GM21723 (cell line): ENCODE measurements around the gene SPATA13.
"Not testable (repeated sequence)": the region's sequence is repeated elsewhere in the genome, so short reads cannot be mapped to it uniquely, and the experiment has no call there.

Source experiments
- ATAC-seq: cut with Tn5 transposase; IDR thresholded peaks from one replicate; pipeline ENCODE4 v1.9.1; 2021; ENCODE audit warnings: mild to moderate bottlenecking, moderate library complexity; ENCODE audit not compliant: unreplicated experiment

Gene SPATA13

DNA sequence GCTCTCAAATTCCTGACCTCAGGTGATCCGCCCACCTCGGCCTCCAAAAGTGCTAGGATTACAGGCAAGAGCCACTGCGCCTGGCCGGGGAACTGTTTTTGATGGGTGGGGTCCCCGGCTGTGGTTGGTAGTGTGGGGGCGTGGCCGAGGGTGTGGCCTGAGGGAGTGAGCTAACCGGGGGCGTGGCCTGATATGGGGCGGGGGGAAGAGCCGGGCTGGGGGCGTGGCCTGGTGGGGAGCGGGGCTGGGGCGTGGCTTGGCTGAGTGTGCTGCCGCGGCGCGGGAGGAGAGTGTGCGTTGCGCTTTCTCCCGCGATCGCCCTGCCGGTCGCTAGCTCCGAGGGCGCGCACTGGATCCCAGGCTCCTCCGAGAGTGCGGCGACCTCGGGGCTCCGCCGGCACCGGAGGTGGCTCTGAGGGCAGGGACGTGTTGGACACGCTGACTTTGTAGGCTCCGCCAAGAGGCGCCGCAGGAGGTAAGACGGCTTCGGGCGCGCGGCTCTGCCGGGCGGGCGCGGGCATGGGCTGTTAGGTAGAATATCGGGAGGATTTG, at the start of gene SPATA13:
Gene SPATA13 (plus strand): TSS at position 263 of the 552 bp plus-strand sequence. CDS start 62,210 bp downstream, outside the sequence.
- peak; percentile 86 for ATAC-seq

- ATAC-seq = no peak
These were observed 47.7 kb upstream of the SPATA13 start for GRCh38 chr13:24112791-24113190.

DNA sequence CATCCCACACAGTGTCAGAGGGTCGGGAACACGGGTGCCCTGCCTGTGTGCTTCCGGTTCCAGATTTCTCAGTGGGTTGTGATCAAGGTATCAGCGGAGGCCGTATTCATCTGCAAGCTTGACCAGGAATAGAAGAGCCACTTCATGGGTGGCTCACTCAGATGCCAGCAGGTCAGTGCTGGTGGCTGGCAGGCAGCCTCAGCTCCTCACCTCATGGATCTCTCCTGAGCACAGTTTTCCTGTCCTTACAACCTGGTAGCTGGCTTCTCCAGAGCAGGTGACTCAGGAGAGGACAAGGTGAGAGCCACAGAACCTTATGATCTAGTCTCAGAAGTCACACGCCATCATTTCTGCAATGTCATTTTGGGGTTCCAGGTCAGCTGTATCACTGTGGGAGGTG, 44.8 kb upstream of the SPATA13 start:
- no peak for ATAC-seq

DNA sequence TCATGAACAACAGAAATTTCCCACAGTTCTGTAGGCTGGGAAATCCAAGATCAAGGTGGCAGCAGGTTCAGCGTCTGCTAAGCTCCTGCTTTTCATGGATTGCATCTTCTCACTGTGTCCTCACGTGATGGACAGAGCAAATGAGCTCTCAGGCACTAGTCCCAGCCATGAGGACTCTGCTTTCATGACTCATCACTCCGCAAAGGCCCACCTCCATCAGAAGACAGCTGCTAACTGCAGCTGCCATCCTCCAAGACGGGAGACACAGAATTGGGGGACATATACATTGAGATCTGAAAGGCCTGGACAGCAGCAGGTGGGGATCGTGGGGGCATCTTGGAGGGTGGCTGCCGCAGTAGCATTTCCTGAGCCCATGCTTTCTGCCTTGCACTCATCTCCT, 44.4 kb upstream of the SPATA13 start:
- ATAC-seq = no peak

DNA sequence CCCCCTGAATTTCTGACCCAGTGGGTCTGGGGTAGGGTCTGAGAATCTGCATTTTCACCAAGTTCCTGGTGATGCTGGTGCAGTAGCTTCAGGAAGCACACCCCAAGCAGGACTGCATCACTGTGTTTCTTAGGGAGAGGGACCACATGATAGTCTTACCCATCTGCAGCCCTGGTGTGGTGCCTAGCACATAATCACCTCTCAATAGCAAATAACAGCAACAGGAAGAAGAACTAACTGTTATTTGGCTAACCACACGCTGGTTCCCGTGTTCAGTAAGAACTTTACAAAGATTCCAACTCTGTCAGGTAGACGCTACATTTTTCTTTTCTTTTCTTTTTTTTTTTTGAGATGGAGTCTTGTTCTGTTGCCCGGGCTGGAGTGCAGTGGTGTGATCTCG, 41.9 kb upstream of the SPATA13 start:
- no peak for ATAC-seq

GRCh38 chr13:24119626-24120508, 40.7 kb upstream of the SPATA13 start:
- no peak for ATAC-seq

GRCh38 chr13:24122045-24122444, 38.5 kb upstream of the SPATA13 start:
- ATAC-seq = not testable (repeated sequence)

GRCh38 chr13:24122569-24122968, 38.0 kb upstream of the SPATA13 start:
- no peak for ATAC-seq

GRCh38 chr13:24123761-24124160, 36.8 kb upstream of the SPATA13 start:
- no peak for ATAC-seq

DNA sequence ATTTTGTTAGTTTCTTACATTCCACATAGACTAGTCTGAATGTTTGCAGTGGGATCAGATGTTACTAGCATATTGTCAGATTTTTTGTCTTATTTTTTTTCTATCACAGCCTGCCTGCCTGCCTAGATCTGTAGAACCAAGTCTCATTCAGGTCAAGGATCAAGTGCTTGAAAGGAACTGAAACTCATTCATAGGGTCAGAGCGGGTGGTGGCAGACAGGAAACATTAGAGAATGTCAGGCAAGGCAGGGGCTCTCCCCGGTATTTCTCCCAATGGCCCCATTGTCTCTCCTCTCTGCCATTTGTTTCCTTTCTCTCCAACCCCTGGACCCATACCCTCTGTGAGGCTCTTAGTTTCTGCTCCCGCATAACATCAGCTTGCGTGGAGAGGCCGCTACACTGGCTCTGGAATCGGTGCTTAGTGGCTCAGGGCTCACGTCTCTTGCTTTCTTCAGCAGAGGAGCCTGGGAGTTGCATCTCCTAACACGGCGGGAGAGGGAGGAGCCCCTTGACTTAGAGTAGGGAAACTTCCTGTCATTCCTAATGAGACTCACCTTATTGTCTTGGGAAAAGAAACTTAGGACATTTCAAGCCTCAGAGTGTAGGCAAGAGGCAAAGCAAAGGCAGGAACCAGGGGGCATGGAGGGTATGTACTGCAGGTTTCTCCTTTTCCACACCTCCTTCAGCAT, 35.6 kb upstream of the SPATA13 start:
- ATAC-seq = peak; percentile 90

- peak; percentile 69 for ATAC-seq
These were observed 33.3 kb upstream of the SPATA13 start for GRCh38 chr13:24127116-24127631.

- no peak for ATAC-seq
These were observed 32.4 kb upstream of the SPATA13 start for GRCh38 chr13:24128112-24128511.

- ATAC-seq = no peak
These were observed 31.6 kb upstream of the SPATA13 start for GRCh38 chr13:24128962-24129361.

DNA sequence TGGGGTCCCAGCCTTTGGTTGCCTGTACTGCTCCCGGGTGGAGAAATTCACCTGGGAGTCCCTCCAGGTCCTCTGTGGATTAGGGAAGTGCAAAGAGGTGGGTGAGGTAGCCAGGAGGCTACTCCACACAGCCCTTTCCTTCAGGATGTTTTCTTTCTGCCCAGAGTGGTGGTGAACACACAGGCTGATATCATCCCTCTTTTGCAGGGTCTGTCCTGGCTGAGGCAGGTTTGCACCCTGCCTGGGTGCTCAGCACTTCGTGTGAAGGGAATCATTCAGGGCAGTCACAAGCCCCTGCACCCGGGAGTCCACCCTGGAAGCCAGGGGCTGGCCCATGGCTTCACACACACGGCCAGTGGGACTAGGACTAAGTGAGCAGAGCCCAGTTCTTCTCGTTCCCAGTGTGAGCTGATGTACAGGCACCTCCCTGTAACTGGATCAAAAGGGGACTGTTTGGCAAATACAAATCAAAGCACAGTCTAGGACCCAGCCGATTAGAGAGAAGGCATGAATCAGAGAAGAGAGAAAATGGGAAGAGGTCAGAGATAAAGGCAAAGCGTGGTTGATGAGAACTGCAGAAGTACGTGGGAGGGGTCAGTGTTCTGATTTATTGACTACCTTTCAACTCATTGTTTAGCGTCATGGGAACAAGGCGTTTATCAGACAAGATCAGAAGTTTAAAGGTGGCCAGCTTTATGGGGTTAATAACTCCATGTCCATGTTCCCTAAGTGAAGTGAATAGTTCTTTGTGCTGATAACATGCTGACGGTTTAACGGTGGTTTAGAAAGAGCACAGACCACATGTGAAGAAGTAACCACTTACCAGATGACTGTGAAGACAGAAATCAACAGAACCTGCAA, 30.4 kb upstream of the SPATA13 start:
- ATAC-seq = no peak

GRCh38 chr13:24131749-24132148, 28.8 kb upstream of the SPATA13 start:
- no peak for ATAC-seq

GRCh38 chr13:24133021-24133795, 27.3 kb upstream of the SPATA13 start:
- ATAC-seq = no peak

DNA sequence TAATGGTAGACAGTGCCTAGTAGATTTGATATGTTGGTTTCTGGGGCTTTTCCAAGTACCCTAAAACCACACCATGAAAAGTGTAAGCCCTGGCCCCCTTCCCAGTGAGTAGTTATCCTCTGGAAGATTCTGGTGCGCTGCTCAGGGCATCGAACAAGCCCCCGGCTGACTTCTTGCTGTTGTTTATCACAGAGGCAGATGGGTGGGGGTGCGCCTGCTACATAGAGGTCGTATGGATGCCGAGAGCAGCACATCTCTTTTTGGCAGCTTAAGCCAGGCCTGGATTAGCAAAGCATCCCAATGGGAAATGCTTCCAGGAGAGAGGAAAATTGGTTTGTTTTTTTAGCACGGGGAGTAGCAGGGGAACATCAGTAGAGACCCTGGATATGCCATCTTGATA, 26.3 kb upstream of the SPATA13 start:
- no peak for ATAC-seq

- ATAC-seq = no peak
These were observed 25.8 kb upstream of the SPATA13 start for GRCh38 chr13:24134757-24135156.

DNA sequence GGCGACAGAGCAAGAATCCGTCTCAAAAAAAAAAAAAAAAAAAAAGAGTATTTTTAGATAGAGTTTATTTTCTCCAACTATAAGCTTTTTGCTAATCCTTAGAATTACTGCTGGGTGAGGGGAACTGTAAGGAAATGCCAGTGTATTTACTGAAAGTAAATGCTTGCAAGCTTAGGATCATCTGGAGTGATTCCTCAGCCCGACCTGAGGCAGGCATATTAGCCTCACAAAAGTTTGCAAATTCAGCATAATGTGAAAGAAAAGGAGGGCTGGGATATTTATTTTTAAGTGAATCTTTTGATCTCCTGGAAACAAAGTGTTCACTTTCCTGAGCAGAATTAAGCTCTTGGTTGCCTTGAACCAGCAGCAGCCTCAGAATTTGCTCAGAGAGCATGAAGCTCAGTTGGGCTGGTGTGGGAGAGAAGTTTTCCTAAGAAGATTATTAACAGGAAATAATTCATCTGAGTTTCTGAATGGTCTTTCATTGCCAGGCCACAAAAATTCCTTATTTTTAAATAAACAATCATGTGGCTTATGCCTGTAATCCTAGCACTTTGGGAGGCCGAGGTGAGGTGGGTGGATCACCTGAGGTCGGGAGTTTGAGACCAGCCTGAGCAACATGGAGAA, 24.7 kb upstream of the SPATA13 start:
- no peak for ATAC-seq
